ENCODE results near the gene LRRC3. TPM values are rescaled to one million over a fixed set of nuclear protein-coding genes. Genes with fewer than 3 reads are reported as not detected.
"Not testable (repeated sequence)": the region's sequence is repeated elsewhere in the genome, so short reads cannot be mapped to it uniquely, and the experiment has no call there.

Gene LRRC3
- total RNA-seq, 4 donors from 2014 or later: 0.57 to 2.9 (median 1.1) TPM

DNA sequence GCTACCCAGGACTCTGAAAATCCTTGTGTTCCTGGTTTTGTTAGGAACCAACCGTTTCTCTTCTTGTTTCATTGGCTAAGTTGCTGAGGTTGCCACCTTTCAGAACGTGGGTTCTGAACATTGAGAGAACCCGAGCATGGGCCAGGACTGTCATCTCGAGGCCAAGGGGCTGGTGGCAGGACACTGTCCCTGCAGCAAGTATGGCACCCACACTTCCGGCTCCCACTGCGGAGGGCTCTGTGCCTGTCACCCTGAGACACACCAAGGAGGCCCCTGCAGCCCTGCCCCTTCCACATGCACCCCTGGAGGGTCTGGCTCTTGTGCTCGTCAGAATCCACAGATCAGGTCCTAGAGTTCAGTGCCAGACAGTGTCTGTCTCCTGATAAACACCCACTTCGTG is 39.1 kb upstream of the LRRC3 start:
- H3K27me3 ChIP-seq: peaks cover 0 to 35% (median 0%) of the 10 kb centered on the region in 4 donors
- intact Hi-C loops (cut with DNase I): no loop called here
- H3K4me1 ChIP-seq: no peaks in the 10 kb centered on the region
- TF ChIP-seq, protein P1, sequence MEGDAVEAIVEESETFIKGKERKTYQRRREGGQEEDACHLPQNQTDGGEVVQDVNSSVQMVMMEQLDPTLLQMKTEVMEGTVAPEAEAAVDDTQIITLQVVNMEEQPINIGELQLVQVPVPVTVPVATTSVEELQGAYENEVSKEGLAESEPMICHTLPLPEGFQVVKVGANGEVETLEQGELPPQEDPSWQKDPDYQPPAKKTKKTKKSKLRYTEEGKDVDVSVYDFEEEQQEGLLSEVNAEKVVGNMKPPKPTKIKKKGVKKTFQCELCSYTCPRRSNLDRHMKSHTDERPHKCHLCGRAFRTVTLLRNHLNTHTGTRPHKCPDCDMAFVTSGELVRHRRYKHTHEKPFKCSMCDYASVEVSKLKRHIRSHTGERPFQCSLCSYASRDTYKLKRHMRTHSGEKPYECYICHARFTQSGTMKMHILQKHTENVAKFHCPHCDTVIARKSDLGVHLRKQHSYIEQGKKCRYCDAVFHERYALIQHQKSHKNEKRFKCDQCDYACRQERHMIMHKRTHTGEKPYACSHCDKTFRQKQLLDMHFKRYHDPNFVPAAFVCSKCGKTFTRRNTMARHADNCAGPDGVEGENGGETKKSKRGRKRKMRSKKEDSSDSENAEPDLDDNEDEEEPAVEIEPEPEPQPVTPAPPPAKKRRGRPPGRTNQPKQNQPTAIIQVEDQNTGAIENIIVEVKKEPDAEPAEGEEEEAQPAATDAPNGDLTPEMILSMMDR (IDR thresholded peaks at IDR 0.05): no peak
- TF ChIP-seq POLR2A (IDR thresholded peaks at IDR 0.05): no peak
- DNase-seq: no peak
- no peak overlapping the region for H3K27ac ChIP-seq
- 53 to 68% methylated on average over 5 to 8 of the region's 8 CpGs for WGBS, 2 donors
- peaks cover 0 to 7% (median 0%) of the 10 kb centered on the region in 3 donors for H3K9me3 ChIP-seq
- no peaks in the 10 kb centered on the region for H3K36me3 ChIP-seq
- no peak overlapping the region for H3K4me3 ChIP-seq

DNA sequence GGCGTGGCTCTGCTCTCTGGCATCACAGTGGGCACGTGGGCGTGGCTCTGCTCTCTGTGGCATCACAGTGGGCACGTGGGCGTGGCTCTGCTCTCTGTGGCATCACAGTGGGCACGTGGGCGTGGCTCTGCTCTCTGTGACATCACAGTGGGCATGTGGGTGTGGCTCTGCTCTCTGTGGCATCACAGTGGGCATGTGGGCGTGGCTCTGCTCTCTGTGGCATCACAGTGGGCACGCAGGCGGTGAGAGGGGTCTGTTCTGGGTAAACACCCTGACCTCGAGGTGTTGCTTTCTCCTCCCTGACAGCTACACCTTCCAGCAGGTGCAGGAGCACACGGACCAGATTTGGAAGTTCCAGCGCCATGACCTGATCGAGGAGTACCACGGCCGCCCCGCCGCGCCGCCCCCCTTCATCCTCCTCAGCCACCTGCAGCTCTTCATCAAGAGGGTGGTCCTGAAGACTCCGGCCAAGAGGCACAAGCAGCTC is 37.6 kb upstream of the LRRC3 start:
- H3K4me1 ChIP-seq; H3K9me3 ChIP-seq; H3K4me3 ChIP-seq; H3K27ac ChIP-seq; H3K36me3 ChIP-seq; DNase-seq; intact Hi-C loops (cut with DNase I): not testable (repeated sequence)
- H3K27me3 ChIP-seq: peaks cover 0 to 35% (median 0%) of the 10 kb centered on the region in 4 donors
- WGBS, 2 donors: 88% methylated on average over 14 of the region's 21 CpGs; no CpG with 5 or more reads in 1 of the 2 donors

DNA sequence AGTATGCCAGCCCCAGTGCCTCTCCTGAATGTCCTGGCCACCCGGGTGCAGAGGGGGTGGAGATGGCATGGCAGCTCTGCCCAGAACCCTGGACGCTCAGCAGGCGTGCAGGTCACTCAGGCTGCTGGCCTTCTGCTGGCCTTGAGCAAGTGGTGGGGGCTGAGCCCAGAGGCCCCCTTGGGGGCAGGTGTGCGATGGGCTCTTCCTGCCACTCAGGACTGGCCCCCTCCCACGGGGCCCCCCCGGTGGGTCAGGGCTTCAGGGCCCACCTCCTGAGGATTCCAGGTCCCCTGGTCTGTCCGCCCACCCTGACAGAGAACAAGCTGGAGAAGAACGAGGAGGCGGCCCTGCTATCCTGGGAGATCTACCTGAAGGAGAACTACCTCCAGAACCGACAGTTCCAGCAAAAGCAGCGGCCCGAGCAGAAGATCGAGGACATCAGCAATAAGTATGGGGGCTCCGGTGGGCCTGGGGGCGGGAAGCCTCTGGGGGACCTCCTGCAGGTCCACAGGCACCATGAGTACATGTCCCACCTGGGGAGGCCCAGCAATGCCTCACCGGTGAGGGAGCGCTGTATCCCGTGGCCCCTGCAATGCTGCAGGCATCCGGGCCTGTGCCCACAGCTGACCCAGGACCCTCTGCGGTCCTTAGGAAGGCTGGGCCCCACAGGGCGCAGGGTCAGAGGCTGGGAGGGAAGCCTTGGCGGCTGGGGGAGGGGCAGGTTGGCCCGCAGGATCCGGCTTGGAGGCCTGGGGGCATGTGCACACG is 37.0 kb upstream of the LRRC3 start:
- peaks cover 0 to 7% (median 0%) of the 10 kb centered on the region in 3 donors for H3K9me3 ChIP-seq
- no peaks in the 10 kb centered on the region for H3K36me3 ChIP-seq
- H3K4me1 ChIP-seq: no peaks in the 10 kb centered on the region
- DNase-seq: no peak
- TF ChIP-seq, protein P1 (IDR thresholded peaks at IDR 0.05): no peak
- TF ChIP-seq POLR2A (IDR thresholded peaks at IDR 0.05): no peak
- H3K27me3 ChIP-seq: peaks cover 0 to 34% (median 0%) of the 10 kb centered on the region in 4 donors
- no peak overlapping the region for H3K4me3 ChIP-seq
- no peak overlapping the region for H3K27ac ChIP-seq
- 80 to 93% methylated on average over 1 to 6 of the region's 25 CpGs for WGBS, 2 donors
- intact Hi-C loops (cut with DNase I): no loop called here

DNA sequence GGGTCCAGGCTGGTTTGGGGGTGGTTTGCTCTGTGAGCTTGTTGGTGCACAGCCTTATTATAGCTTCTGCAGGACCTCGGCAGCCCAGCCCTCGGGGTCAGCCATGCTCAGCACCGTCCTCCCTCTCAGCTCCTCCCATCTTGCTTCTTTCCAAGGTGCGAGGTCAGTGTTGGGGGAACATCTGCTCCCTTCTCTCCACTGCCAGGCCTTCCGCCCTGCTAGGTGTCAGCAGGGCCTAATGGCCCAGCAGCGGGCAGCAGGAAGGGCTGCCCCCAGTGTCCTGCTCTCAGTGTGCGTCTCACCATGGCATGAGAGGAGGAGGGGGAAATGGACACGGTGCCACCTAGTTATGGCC is 36.5 kb upstream of the LRRC3 start:
- no peak for TF ChIP-seq POLR2A (IDR thresholded peaks at IDR 0.05)
- TF ChIP-seq, protein P1 (IDR thresholded peaks at IDR 0.05): no peak
- Histone ChIP-seq H3K36me3 (no peaks in the 10 kb centered on the region), H3K27ac (no peak overlapping the region), H3K4me3 (no peak overlapping the region), H3K9me3 (peaks cover 0 to 7% (median 0%) of the 10 kb centered on the region in 3 donors), H3K4me1 (no peaks in the 10 kb centered on the region), H3K27me3 (peaks cover 0 to 29% (median 0%) of the 10 kb centered on the region in 4 donors)
- WGBS, 2 donors: no CpG with 5 or more reads among the region's 8 CpGs
- no peak for DNase-seq
- intact Hi-C loops (cut with DNase I): no loop called here

DNA sequence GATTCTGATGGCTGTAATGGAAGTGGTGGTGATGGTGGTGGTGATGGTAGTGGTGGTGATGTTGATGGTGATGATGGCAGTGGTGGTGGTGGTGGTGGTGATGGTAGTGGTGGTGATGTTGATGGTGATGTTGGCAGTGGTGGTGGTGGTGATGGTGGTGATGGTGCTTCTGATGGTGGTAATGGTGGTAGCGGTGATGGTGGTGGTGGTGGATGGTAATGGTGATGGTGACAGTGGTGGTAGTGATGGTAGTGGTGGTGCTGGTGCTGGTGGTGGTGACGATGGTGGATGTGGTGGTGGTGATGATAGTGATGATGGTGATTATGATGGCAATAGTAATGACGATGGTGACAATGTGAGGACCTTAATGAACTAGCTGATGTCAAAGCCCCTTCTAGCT is 35.6 kb upstream of the LRRC3 start:
- 84 to 95% methylated on average over 3 of the region's 3 CpGs for WGBS, 2 donors
- Histone ChIP-seq H3K27ac (no peak overlapping the region), H3K27me3 (peaks cover 0 to 29% (median 0%) of the 10 kb centered on the region in 4 donors), H3K4me1 (no peaks in the 10 kb centered on the region), H3K9me3 (peaks cover 0 to 7% (median 0%) of the 10 kb centered on the region in 3 donors), H3K36me3 (no peaks in the 10 kb centered on the region), H3K4me3 (no peak overlapping the region)
- no peak for TF ChIP-seq POLR2A (IDR thresholded peaks at IDR 0.05)
- TF ChIP-seq, protein P1 (IDR thresholded peaks at IDR 0.05): no peak
- intact Hi-C loops (cut with DNase I): no loop called here
- DNase-seq: no peak

All from esophagus squamous epithelium (tissue), 5 donors.